Fibroblast of skin of left quadriceps (primary cell): ENCODE results near the gene SLC37A1.

Experiments
- DNase-seq, 2 experiments: peaks; one replicate each; pipeline ENCODE4 v3.0.0-alpha.2; 2013; ENCODE audit warnings: low read depth in 2 of 2

SLC37A1 gene

DNA sequence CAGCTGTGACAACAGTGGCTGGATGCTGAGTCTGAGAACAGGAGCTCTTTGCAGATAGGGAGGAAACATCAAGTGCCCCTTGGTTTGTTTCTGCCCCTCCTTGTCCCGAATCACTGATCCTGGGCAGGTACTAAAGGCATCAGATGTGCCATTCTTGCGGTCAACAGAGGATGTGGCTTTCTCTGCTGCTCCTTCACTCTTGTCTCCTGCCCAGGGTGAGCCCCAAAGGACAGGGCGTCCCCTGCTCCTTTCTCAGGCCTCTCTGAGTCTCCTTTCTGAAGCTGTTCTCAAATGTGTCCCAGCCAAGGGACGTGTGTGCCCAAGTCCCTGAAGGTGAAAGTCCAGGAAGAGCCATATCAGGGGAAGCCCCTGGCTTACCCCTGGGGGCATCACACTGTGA is 31.7 kb downstream of the SLC37A1 start:
- no peak for DNase-seq

DNA sequence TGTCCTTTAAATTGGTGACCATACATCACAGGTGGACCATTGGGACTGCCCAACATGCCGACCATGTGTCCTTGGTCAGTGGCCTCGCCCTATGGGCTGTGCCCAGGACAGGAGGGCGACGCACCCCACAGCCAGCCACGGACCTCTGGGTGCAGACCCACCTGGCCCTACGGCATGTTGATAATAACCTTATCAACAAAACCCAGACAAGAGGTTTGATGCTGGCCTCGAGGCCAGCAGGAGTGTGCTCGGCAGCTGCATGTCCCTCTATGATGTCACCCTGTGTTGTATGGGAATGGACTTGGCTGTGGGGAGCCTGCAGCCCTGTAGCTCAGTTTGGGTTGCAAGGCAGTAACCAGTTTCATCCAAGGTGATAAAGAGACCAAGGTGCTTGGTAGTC is 32.1 kb downstream of the SLC37A1 start:
- DNase-seq: no peak

DNA sequence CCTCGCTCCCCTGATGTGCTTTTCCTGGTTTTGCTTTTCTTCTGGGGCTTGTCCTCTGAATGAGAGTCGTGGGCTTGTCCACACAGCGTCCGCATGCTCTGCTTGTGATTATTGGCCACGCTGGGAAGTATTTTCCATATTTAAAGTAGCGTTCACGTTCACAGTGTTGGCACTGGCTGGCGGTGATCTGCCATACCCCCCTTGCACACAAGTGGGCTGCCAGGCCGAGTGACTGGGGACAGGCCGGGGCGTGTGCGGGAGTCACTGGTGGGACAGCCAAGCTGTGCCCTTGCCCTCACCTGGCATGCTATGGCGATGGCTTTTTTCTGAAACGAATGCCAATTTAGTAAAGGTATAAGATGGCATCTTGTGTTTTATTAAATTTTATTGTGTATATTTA is 32.8 kb downstream of the SLC37A1 start:
- no peak for DNase-seq

DNA sequence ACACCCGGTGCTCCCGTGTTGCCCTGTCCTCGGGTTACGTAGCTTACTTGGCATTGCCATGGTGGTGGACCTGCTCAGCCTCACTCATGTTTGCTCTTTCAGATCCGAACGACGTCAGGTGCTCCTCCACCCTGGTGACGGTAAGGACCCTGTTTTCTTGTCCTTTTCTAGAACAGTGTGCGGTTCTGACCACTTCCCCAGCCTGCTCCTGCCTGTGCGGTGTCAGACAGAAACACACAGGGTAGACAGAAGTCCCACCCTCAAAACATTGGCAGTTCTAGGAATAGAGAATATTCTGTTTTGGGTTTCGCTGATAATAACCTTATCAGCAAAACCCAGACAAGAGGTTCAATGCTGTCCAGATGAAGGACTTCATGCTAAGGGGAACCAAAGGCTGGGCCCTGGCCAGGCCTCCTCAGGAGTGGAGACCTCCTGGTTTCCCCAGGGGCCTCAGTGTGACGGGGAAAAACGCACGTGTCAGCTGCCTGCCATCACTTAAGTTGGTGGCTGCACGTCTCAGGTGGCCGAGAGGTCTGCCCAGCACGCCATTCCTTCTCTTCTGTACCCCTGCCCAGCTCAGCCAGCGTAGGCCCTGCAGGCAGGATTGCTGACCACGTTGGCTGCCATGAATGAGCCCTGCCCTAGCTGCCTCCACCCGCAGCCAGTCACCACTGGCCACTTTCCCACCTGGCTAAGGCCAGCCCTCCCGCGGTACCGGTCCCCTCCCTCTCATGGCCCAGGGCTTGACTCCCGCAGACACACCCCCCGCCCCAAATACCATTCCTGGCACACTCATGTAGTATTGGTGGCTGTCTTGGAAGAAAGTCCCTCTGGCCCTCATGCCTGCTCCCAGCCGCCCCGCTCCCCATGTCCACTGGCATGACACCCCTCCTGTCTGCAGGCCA is 33.6 kb downstream of the SLC37A1 start:
- DNase-seq: no peak

DNA sequence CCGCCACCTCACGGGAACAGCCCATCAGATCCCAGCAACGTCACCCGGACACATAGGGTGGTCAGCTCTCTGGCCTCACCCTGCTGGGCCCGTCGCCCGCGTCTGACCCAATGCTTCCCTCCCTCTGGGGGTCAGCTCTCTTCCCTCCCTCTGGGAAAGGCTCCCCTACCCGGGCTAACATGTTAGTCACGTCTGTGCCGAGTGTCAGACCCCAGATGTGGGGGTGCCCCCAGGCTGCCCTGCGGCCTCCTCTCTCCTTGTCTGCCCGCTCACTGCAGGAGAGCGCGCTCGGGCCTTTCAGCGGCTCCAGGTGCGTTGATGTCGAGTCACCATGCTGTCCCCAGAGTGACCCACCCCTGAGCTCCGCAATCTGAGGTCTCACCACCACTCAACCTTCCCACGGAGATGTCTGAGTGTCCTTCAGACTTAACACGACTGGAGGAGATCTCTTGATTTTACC is 34.3 kb downstream of the SLC37A1 start:
- no peak for DNase-seq

DNA sequence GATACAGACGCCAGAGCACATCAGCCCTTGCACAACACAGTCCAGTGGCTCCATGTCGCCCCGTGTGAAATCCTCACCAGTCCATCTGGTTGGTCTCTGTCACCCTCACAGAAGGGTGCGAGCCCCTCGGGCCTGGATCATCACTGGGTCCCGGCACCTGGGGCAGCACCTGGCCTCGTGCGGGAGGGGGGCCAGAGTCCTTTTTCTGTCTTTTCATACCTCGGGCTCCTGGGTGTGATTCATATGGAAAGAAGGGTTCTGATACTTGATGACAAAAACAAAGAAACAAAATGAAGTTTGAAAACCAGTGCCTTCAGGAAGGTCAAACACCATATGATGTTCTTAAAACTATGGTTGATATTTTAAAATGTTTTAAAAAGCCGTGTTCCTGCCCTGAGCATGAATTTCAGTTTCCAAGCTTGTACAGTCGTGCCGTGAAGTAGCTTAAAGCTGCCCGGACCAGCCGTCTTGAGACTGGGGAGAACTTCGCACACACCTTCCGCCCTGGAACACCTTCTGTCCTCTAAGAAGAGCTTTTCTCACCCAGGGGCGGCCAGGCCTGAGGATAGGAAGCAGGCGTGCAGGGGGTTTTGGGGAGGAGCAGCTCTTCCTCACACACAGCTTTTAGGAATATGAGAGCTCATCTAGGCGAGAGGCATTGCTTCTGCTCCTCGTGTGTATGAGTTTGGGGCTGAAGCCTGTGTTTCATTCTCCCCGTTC is 35.2 kb downstream of the SLC37A1 start:
- DNase-seq: no peak

DNA sequence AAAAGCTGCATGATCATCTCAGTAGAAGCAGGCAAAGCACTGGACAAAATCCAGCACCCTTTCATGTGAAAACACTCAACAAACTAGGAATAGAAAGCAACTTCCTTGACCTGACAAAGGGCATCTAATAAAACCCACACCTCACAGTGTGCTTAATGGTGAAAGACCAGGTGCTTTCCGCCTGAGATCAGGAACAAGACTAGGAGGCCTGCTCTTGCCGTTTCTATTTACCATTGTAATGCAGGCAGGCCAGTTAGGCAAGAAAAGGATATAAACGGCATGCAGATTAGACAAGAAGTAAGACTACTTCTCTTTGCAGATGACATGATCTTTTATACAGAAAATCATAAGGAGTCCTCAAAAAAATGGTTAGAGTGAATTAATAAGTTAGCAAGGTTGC is 37.2 kb downstream of the SLC37A1 start:
- DNase-seq: no peak

DNA sequence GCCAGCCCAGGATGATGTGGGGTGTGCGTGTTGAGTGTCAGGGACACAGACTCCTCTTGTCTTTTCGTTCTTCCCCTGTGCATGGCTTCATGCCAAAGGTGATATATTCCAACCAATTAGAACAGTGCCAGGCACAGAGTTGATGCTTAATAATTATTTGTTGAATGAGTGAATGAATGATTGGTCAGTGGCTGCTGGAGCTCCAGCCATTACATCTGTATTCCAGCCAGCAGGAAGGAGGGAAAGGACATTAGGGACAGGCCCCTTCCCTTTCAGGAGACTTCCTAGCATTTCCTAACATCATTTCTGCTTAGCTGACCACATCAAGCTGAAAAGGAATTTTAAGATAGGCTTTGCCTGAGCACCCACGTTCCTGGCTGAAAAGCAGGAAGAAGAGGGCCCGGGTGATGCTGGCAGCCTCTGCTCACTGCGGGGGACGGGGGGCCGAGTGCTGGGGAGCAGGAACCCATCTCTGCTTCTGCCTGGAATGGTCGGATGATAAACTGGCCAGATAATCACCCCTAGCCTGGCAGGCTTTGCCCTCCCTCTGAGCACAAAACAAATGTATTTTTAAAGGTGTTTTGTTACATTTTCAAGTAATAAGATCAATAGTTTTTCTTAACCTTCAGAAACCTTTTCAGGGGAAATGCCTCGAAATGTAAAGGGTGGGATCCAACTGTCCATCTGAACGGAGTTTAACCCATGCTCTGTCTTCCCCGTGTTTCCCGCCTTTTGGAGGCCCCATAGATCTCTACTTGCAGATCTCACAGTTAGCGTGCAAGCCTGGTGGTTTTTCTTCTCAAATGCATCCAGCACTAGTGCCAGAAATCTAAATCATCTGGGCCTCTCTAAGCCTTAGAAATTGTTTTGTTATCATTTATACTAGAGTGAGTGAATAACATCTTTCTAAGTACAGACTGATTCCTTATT is 39.0 kb downstream of the SLC37A1 start:
- no peak for DNase-seq

DNA sequence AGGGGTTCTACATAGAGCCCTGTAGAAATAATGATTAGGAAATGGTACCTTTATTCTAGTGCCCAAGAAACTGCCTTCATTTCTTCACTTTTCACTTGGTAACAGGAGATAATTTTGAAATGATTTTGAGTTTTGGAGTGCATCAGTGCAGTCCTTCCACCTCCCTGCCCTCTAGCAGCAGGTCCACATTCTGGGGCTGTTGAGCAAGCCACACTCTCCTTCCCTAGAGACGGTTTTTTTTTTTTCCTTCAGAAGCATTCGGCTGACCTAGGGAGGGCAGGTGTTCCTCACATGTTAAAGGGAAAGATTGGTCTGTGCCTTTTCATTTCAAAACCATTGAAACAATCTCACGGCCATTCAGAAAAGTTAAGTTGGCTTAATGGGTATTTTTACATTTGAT is 39.8 kb downstream of the SLC37A1 start:
- no peak for DNase-seq

DNA sequence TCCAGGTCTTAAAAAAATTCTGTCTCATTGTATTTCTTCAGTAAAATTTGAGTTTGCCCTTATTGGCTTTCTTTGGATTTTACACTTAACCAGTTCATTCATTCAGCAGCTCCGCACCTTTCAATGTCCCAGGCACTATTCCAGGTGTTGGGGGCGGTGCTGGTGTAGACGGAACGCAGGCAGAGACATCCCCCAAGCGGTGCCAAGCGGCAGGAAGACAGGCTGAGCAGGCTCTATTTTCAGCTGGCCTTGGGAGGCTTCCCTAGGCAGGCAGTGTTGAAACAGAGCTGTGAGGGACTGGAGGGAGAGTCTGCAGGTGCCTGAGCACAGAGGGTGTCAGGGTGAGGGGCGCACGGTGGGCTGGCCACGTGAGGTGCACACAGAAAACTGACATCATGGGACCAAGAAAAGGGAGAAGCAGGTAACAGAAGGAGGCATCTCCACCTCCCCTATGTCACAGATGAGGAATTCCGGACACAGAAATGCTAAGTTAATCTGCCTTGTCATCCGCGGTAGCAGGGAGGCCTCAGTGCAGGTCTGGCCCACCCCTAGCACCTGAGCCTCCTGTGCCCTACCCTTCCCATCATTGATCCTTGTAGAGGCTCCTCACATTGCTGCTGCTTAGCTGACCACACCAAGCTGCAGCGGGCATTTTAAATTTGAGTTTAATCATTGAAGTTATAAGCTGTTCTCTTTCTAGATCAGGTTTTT is 40.8 kb downstream of the SLC37A1 start:
- no peak for DNase-seq

DNA sequence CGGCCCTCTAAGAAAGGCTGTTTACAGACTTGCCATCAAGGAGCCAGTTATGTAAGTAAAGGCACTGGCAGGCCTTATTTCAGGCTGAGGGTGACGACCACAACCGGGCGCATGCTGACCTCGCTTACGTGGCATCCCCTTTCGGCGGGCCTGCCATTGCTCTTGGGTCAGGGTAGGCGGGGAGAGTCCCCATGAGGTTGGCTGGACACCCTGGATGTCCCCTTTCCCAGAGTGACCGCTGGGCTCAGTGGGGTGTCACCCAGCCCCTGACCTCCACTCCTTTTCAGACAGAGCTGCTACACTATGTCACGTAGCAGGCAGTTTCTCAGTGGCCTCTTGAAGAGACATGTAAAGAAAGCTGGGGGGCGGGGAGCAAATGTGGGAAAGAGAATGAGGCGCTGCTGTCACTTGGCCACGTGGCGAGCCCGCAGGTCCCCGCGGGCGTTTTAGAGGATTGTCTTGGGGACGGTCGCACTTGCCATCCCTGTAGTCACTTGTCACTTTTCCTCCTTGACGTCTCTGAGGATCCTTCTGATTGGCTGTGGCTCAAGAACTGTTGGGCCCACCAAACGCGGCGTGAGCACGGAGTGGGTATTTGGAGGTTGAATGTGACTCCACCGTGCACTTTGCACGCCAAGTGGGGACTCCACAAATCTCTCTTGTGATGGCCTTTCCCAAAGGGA is 42.2 kb downstream of the SLC37A1 start:
- DNase-seq: no peak

DNA sequence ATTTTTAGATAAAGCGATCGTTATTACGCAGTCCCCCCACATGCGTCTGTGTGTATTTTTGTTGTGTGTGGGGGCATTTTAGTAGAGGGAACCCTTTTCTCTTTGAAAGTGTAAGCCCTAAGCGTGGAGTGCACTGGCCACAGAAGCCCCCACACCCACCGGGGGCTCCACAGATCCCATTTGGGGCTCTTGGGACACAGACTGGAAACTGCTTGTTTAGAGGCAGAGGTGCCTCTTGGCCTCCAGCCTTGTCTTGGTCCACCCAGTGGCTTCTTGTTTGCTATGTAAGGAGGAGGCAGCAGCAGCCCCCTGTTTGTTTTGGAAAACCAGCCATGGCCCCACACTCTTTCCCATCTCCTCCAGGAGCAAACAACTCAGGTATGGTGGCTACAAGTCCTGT is 42.8 kb downstream of the SLC37A1 start:
- no peak for DNase-seq

DNA sequence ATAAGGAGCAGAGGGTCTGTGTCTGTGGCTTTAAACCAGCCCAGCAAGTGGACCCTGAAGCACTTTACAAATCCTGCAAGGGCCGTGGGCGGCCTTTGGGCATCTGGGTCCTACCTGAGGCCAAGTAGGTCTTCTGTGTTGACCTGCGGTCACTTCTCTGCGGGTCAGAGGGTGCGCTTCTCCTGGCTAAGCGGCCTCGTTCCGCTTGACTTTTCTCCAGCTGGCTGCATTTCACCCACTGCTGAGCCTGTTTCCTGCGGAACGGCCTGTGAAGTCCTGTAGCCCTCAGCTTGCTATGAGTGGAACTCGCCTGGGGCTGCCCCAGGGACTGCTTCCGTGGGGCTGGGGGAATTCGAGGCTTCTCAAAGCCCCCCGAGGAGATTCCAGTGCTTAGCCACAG is 43.3 kb downstream of the SLC37A1 start:
- DNase-seq: no peak

DNA sequence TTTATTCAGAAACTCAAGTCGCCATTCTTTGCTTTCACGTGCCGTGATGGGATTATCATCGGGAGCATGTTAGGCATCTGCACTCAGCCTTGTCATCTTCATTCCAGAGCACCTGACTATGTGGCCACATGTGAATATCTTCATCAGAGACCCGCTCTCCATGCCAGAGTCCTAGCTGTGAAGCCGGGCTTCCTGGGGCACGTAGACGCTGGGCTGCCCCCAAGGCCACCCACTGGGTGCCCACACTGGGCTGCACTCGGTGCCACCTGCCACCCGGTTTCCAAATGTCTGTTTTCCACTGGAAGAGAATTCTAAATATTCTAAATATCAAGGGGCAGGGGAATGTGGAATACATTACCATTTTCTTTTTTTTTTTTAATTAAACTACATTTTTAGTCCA is 43.8 kb downstream of the SLC37A1 start:
- DNase-seq: no peak

DNA sequence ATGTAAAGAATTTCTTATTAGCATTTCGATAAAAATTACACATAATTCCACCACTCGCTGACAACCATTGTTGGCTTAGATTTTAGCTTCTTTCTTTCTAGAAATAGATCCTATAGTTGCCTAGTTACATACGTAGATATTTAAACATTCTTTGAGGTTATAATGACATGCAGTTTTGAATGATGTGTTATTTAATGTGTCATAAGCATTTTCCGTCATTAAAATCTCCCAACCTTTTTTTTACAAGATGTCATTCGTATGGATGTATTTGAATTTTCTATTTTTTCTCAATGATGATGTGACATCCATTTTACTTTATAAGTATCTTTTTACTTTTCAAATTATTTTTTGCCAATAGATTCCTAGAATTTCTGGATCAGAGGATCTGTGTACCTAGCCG is 44.7 kb downstream of the SLC37A1 start:
- no peak for DNase-seq

DNA sequence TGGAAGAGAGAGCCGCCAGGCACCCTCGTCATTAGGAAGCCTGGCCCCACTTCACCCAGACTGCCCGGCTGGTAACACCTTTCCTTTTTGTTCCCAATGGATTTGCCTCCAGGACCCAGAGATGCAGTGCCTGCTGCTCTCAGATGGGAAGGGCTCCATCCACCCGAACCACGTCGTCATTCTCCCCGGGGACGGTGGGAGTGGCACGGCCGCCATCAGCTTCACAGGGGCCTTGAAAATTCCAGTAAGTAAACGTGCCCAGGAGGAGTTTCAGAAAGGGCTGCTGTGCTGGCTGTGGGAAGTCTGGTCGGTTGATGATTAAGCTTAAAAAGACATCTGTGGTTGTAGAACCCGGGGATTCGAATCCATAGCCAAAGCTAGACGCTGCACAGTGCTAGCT is 45.2 kb downstream of the SLC37A1 start:
- DNase-seq: no peak

DNA sequence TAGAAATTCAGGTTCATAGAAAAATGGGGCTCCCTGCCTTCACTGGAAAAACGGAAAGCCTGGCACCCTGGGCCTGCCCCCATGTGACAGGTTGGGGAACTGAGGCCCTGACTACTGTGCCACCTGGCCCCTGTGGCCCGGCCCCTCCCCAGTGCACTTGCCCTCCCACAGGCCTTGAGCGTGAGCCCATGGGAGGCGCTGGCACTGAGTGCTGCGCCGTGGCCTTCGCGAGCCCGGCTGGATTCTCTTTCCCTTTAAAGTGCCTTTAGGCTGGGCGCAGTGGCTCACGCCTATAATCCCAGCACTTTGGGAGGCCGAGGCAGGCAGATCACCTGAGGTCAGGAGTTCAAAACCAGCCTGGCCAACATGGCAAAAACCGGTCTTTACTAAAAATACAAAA is 45.7 kb downstream of the SLC37A1 start:
- DNase-seq: no peak

DNA sequence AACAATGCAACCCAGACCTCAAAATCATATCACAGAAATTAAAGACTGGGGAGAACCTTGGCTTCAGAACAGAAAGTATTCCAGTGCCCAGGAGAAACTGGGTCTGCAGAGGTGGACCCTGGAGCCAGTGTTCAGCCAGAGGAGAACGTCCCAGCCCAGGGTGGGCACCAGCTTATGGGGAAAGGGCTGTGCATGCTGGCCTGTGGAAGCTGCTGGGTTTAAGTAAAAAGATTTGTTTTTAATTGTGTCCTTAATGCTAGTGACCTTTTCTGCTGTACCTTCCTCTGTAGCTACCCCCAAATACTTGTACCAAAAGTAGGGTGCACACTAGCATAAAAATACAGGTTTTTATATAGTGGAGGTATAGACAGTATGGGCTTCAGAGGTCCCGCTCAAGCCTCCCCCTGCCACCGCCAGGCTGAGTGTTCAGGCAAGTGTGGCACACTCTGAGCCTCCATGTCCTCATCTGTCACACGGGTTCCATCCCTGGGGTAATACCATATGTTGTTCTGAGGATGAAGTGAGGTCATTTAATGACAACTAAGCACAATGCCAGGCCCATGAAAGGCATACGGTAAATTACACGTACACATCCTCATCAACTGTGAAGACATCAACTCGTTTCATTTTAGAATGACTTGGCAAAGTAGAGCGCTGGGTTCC is 47.0 kb downstream of the SLC37A1 start:
- no peak for DNase-seq

DNA sequence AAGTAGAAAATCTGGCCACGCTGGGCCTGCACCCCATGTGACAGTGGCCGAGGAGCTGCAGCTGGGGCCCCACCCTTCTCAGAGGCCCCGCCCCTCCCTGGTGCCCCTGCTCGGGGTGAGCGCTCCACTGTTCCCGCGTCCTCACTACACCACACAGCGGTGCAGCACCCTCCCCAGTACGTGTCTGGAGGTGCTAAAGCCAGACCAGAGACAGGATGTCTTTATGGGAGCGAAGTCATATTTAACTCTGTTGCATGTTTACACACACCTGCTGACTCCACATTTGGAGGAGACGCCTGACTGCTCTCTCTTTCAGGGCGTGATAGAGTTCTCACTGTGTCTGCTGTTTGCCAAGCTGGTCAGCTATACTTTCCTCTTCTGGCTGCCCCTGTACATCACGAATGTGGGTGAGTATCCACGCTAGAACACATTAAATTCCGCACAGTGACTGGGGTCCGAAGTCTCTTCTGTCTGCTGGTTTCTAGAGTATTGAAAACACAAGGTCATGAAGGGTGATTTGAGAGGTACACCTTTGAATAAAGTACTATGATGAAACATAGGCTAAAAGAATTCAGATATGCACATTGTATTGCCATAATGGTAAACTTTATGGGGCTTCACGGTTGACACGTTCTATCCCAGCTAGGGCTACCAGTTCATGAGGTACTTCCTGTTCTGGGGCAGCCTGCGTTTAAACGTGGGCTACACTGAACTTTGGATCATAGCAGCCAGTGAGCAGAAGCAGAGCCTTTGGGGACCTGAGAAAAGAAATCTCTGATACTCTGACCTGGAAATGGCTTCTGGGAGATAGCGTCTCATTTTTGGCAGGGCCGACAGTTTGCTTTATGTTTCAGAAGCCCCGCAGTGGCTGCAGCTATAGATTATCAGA is 48.4 kb downstream of the SLC37A1 start:
- no peak for DNase-seq
